Fibroblast of skin of right quadriceps (primary cell): Measurements from ENCODE around the gene HECW1.
"Not testable (repeated sequence)": the region's sequence is repeated elsewhere in the genome, so short reads cannot be mapped to it uniquely, and the experiment has no call there.

Experiments
- DNase-seq: peaks from one replicate; pipeline ENCODE4 v3.0.0-alpha.2; 2013

Gene HECW1

DNA sequence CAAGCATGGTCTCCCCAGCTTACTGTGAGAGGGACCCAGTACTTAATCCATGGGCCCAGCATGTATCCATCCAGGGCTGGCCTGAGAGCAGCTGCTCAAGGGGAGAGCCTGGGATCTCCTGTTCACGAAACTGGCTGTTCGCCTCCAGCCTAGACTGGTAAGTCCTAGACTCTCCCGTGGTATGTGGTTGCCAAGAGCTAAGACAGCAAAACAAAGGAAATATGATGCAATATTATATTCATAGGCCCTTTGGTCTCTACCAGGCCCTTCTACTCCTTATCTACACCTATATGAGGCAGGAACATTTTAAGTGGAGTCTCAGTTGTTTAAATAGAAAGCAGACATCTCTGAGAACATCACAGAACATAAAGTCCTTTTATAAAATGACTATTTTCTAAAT is 441.6 kb downstream of the HECW1 start:
- DNase-seq = peak; percentile 46

DNA sequence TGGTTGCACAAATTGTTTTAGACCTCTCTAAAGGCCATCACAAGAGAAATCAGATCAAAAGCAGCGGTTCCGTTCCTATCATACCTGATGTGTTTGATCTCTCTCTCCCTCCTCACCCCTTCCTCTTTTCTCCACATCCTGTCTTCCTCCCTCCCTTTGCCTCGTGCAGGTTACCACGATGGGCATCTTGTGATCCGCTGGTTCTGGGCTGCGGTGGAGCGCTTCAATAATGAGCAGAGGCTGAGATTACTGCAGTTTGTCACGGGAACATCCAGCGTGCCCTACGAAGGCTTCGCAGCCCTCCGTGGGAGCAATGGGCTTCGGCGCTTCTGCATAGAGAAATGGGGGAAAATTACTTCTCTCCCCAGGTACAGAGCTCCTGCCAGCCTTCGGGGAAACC is 442.0 kb downstream of the HECW1 start:
- DNase-seq = no peak

DNA sequence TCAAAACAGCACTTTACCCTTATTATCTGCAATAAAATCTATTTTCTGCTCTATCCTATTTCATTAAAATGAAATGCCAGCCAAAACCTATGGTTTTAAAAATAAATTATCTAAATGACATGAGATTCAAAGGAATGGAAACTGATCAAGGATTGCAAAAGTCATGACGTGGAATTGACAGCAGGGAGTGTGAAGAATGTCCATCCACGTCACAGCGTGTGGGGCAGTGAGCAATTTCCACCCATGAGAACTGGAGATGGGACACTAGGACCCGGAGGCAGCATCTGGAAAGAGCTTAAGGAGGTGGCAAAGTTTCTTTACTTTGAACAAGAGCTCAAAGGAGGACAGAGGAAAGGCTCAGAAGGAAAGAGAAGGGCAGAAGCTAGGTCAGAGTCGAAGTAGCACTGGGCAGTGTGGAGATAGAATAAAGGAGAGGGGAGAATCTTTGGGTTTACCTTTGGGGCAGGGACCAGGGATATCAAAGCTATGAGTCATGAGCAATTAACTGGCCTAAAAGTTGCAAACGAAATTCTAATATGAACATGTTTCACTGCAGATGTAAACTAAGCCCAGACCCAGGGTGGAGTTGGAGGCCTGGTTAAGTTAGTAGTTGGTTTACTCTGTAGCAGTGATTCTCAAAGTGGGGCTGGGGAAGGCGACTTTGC is 445.5 kb downstream of the HECW1 start:
- no peak for DNase-seq

DNA sequence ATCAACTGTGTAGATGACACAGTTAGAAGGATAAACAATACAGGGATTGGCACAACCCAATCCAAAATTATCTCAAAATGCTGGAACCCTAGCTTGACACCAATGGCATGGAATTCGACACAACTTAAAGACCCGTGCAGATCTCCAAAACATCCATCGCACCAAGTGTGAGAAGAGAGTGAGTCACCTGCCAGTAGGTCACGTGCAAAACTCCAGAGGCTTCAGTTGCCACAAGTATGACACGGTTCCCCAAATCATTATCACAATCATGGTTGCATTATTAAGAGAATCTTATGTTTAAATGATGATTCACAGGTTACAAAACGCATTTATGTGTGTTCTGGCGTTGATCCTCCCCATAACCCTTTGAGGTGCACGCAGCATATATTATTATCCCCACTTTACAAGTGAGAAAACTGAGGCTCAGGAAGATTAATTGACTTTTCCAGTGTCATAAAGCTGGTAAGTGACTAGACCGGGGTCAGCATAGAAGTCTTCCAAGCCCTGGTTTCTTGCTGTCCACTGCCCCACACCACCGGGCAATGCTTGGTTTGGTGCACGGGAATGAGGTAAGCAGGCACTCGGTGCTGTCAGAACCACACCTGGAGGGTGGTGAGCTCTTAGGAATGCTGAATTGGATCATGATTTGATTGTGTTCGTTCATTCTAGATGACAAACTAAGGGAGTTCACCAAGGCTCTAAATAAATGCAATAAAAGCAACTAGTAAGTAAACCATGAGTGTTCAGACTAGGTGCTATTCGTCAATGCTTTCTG is 446.9 kb downstream of the HECW1 start:
- DNase-seq = no peak

DNA sequence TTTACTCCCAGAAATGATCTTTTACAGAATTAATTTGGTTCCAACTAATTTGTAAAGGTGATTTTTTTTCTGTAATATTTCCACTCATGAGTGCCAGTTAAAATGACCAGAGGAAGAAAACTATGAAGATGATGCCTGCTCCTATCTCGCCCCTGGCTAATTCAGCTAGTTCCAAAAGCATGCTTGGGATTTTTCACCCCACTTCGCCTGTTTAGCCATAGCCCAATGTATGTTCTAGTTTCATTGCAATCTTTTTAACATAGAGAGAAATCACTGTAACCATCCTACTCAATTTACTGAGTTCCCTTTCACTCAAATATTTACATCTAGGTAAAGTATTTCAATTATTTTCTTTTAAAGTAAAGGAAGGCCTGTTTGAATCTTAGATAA is 447.5 kb downstream of the HECW1 start:
- no peak for DNase-seq

DNA sequence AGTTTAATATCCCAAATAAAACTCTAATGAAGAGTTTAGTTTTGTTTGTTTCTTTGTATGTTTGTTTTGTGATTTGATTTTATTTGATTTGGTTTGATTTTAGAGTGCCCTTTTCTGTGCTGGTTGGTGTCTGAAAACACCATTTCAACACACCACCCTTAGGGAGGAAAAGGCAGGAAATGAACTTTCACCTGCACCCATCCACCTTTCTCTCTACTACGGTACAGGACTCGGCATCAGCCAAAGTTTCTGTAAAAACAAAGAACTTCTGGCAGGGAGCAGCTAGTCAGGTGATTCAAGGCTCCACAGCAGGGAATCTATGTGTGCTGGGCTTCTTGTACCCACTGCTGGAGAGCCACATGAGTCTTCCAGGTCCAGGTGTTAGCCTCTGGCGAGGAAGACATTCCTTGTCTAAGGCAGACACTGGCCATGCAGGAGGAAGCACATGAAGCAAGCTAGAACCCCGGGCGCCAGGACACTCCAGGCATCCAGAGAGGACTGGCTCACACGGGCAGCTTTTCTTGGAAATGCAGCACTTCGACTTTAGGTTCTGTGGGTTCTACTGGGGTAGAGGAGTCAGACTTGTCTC is 448.4 kb downstream of the HECW1 start:
- DNase-seq = no peak

DNA sequence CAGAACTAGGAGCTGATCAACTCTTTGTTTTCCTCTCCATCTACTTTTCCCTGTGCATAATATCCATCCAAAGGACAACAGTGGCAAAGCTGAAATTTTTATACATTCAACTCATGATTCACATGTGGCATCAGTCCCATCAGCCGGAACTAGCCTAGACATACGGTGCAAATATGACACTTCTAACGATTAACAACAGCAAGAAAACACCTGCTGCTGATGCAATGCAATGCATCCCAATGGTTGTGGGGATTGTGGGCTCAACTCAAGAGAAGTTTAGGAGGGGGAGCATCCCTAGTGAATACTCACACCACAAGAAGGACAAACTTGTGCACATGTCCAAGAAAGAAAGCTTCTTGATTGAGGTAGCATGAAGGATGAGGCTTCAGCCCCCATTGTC is 449.9 kb downstream of the HECW1 start:
- DNase-seq = no peak

DNA sequence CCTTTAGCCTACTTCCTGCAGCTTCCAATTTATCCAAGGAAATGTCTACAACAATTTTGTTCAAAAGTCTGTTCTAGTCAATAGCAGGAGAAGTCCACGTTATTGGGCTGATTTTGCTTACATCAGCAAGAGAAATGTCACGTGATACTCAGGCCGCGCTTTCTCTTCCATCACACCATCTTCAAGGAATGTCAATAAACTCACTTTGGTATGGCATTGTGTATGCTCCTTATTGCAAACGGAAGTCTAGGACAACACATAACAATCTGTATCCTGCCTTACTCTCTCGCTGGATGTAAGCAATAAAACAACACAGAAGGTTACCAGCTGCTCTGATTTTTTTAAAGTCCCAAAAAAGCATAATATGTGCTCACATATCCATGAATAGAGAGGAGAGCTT is 453.3 kb downstream of the HECW1 start:
- peak; percentile 75 for DNase-seq

DNA sequence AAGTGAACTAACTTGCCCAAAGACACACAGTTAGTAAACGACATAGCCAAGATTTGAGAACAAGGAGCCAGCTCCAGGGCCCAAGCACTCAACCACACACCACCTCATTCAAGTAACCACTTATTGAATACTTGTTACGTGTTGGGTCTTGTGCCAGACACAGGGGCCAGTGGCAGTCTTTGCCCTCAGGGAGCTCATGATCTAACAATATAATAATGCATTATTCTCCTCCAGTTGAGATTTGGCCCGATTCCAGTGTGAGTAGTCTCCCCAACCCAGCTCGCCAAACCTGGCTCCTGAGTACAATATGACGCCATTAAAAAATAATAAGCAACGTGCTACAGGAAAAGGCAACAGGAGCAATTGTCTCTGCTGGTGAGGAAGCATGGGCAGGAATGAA is 456.1 kb downstream of the HECW1 start:
- peak; percentile 61 for DNase-seq

DNA sequence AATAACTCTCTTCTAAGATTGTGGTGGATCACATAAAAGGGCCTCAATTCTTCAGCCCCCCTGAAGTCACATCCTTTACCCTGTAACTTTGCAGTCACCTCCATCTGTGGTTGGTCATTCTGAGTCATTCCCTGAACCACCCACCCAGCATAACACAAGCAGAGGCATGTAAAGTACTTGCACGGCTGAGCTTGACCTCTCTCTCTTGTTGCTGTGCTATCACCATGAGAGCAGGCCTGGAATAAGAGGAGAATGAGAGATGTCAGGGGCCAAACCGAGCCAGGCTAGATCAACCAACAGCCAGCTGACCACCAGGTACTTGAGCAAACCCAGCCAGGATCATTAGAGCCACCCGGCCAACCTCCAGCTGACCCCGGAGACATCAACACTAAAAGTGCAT is 457.0 kb downstream of the HECW1 start:
- peak; percentile 76 for DNase-seq

DNA sequence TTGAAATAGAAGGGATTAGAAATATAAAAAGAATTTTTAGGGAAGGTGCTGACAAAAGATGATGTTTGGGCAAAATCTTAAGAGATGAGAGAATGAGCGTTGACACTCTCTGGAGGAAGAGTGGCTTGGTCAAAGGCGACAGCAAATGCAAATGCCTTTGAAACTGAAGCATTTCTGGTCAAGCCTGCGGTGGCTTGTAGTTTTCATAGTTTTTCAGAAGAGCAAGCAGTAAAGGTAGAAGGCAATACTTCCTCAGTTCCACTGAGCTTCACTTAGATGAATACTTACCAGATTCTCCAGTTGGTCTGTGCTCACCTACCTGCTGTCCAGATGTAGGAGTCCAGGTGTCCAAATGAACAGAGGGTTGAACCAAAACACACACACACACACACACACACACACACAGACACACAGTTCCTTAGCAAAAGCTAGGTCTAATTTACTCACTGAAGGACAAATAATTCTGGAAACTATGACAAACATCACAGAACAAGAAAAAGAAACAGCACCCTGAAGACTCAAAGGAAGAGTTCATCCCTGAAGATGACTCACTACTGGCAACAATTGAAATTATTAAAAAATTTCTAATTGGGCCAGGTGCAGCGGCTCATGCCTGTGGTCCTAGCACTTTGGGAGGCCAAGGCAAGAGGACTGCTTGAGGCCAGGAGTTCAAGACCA is 458.4 kb downstream of the HECW1 start:
- DNase-seq = no peak

DNA sequence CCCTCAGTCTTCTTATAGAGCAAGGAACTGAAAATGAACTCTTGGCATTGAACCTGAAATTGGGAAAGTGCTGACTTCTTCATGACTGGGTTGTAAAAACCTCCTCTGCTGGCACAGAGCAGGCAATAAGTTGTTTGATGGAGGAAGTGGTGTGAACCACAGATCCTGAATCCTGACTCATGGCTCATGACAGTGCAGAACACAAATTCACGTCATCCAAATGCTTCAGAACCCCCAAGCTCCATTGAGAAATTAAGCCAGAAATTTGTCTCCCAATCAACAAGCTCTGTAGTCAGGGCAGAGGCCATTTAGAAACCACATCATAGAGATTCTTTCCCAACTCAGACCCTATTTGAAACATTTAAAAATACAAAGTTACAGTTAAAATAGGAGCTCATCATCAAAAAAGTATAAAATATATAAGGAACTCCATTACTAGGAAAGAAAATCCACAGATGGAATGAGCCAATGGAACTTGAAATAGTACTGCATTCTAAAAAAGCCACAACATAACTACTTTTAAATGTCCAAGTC is 460.1 kb downstream of the HECW1 start:
- DNase-seq = peak; percentile 100

DNA sequence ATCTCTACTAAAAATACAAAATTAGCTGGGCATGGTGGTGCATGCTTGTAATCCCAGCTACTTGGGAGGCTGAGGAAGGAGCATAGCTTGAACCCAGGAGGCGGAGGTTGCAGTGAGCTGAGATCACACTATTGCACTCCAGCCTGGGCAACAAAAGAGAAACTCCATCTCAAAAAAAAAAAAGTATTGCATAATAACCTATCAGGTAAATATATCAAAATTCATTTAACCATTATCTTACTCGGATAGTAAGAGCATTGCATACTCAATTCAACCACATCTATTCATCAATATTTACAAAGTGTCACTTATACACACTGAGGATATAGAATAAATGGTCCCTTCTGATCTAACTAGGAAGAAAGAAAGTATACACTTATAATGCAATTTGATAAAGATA is 461.4 kb downstream of the HECW1 start:
- DNase-seq = not testable (repeated sequence)

DNA sequence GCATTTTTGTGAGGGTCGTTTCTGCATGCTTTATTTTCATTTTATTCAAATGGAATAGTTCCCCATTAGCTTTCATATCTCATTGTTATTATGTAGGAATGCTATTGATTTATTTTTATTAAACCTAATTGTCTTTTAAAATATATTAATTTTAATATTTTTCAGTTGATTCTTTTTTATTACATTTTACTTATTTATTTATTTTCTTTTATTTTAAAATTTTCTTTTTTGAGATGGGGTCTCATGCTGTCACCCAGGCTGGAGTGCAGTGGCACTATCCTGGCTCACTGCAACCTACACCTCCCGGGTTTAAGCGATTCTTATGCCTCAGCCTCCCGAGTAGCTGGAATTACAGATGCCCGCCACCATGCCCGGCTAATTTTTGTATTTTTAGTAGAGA is 463.1 kb downstream of the HECW1 start:
- DNase-seq = no peak

DNA sequence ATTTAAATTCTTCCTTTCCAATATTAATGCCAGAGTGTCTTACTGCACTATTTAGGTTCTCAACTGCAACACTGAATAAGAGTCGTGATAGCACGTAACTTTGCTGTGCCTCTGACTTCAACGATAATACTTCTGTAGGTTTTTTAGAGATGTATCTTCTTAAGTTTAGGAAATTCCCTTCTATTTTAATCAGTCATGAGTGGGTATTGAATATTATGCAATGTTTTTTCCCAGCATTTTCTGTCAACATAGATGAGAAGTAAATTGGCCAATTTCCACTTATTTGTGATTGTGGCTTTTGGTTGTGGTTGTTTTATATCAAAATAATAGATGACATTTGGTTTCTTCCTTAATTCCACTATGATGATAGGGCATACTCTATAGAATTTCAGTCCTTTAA is 463.8 kb downstream of the HECW1 start:
- no peak for DNase-seq

DNA sequence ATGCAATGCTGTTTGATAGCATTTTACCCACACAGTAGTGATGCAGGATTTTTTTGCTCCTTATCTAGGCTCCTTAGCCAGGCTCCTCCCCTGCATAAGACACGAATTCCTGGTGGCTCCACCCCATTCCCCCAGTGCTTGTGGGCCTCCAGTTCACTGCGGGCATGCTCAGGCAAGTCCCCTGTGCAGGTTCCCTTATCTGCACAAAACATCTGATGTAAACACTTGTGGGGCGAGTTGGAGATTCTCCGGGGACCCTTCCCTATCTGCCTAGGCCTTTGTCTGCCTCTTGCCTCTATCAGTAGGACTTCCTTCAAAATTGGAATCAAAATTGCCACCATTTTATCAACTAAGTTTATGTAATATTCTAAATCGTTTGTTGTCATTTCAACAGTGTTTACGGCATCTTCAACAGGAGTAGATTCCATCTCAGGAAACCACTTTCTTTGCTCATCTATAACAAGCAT is 465.1 kb downstream of the HECW1 start:
- no peak for DNase-seq

DNA sequence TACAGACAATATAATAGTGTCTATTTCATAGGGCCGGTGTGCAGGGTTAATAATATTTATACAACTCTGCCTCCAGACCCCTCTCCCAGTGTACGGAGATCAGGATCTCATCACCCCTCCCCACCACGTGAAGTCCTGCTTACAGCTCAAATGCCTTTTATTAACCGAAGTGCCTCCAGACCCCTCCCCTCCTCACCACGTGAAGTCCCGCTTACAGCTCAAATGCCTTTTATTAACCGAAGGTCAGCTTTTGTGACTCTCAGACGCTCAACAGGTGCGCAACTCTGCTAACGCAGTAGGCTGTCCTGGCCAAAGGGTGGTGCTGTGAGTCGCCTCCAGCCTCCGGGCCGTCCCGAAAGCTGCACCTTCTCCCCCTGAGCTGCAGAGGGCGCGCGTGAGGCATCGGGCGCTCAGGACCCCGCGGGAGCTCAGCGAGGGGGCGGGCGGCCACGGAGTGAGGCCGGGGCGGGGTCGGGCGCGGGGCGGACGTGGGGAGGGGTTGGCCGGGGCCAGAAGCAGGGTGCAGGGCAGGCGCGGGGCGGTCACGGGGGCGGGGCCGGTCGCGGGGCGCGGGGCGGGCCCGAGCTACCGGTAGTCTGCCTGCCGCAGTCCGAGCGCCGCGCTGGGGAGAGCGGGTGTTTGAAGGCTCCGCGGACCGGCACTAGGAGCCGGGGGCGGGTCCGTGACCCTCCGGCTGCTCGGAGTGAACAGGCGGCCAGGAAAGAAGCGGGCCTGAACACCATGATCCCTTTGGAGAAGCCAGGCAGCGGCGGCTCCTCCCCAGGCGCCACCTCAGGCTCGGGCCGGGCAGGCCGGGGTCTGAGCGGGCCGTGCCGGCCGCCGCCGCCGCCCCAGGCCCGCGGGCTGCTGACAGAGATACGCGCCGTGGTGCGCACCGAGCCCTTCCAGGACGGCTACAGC is 470.3 kb downstream of the HECW1 start, which contains the start of gene STK17A:
Gene STK17A (plus strand): TSS at position 606 of the 921 bp plus-strand sequence. CDS start 136 bp downstream, at position 742.
- DNase-seq = peak; percentile 90

DNA sequence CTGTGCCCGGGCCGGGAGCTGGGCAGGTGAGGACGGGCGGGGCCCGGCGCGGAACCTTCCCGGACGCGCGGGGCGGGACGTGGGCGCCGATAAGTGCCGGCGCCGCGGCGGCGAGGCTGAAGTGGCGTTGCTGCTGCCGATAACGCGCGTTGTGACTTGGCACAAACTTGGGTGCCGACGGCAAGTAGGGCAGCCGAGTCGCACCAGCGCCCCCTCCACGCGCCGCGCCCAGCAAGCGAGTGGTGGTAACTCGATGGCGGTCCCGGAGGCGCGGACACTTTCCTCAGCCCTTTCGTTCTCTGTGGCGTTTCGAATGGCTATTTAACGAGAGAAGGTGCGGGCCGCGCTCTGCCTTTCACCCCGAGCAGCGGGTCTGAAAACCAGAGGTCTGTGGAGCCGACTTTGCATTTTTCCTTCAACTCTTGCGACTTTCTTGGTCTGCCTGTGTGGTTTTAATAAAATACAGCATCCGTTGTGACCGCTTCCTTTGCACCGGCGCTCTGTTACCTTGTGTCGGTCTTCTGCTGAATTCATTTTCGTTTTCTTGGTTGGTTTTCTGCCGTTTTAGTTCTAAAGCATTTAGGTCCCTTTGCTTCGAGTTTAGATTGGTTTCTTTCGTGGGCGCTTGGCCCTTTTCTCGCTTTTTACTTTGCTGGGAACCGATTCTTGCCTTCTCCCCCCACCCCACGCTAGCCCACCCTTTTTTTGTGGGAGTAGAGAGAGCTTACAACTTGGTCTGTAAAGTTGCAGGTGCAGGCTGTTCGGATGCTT is 471.2 kb downstream of the HECW1 start:
- DNase-seq = peak; percentile 53

DNA sequence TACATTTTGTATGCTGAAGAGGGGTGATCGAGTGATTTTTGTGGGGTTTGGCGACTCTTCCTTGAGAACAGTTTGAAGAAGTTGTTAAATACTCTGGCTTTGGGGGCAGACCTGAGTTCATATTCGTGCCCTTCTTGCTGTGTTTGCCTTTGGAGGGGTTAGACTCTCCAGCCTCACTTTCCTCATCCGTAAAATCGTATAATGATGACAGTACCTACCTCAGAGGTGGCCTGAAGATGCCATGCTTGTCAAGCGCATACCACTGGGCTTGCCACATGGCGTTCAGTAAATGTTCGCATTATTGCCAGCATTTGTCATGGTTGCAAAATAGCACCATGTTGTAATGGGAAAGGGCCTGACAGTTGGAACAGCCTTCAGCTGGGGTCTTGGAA is 471.7 kb downstream of the HECW1 start:
- peak; percentile 68 for DNase-seq

DNA sequence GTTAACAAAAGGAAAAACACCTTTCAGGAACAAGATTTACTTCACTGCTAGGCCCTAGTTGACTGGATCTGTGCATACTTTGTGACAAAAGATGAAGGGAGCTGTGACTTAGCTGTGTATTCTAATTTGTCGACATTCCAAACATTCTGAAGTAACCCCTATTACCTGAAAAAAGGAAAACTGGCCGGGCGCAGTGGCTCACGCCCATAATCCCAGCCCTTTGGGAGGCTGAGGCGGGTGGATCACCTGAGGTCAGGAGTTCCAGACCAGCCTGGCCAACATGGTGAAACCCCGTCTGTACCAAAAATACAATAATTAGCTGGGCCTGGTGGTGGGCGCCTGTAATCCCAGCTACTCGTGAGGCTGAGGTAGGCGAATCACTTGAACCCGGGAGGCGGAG is 472.3 kb downstream of the HECW1 start:
- not testable (repeated sequence) for DNase-seq

DNA sequence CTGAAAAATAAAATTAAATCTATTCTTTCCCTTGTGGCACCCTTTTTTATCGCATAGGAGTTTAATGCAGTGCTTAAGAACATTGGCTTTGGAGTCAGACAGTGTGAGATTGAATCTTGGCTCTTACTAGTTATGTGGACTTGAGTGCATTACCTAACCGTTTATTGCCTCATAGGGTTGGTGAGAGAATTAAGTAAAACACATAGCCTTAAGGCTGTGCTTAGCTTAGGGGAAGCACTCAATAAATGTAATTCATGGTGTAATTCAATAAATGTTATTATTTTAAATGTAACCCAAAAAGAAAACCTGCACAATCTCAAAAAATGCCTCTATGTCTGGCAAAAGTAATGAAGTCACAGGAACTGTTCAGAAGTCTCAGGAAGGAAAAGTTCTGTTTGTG is 473.1 kb downstream of the HECW1 start:
- DNase-seq = peak; percentile 28
